ENCODE data around the gene YJEFN3. TPM values are rescaled to one million over a fixed set of nuclear protein-coding genes. Genes with fewer than 3 reads are reported as not detected.

The YJEFN3 gene
- total RNA-seq, 1 experiment from 2014 or later = 25.3 TPM

DNA sequence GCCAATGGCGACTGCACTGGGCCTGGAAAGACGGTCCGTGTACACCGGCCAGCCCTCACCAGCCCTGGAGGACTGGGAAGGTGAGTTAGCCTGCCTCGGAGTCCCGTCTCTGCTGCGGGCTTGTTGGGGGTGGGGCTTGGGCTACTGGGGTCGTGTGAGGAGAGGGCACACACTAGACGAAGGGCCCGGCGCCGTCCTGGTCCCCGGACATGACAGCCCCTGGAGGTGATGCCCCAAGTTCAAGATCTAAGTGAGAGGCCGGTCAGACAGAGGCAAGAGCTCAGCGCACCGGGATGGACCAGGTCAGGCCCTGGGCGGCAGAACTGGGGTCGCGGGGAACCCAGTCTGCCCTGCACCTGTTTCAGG lies 11.0 kb downstream of the YJEFN3 start:
- DNase-seq (ENCODE audit: low read depth, low spot score) (no peak), ATAC-seq (no peak)
- Histone ChIP-seq H3K79me2 (ENCODE audit: insufficient read depth, low read length) (no peaks in the 10 kb centered on the region), H3K27me3 (ENCODE audit: insufficient read depth, low read length) (no peaks in the 10 kb centered on the region), H4K20me1 (ENCODE audit: insufficient read depth) (no peaks in the 10 kb centered on the region), H3K4me3 (replicated peaks in 1 of 2; ENCODE audit: low read depth in 1 of 2, low read length in 2 of 2) (no peak overlapping the region), H3K4me2 (ENCODE audit: low read length) (no peak overlapping the region), H3K9me2 (ENCODE audit: insufficient read depth) (no peaks in the 10 kb centered on the region), H3K4me1 (ENCODE audit: control insufficient read depth in 1 of 2, insufficient read depth in 2 of 2, low read length in 2 of 2) (peaks cover 12 to 34% of the 10 kb centered on the region in 2 experiments), H3K27ac (ENCODE audit: low read depth, low read length) (no peak overlapping the region; the same call in 1 of the 2 replicates), H2AFZ (ENCODE audit: low read depth, low read length, poor library complexity, severe bottlenecking) (no peak overlapping the region), H3K9me3 (ENCODE audit: control insufficient read depth in 1 of 2, insufficient read depth in 1 of 2, low read depth in 1 of 2, low read length in 2 of 2) (no peaks in the 10 kb centered on the region), H3K36me3 (ENCODE audit: control insufficient read depth in 1 of 2, insufficient read depth in 2 of 2, low read length in 2 of 2) (no peaks in the 10 kb centered on the region), H3K9ac (ENCODE audit: low read length) (no peak overlapping the region)
- ChIA-PET POLR2A (no interaction called here), CTCF (interaction anchor here (2.8 kb wide), 1 partner anchor 14 kb away, joined by 52 read pairs; no protein-coding TSS in a partner anchor), RAD21 (ENCODE audit: low non-redundant PET in 1 of 2, low total read pairs in 2 of 2, uncharacterized antibody in 2 of 2, unreplicated experiment in 2 of 2) (no interaction called here)
- intact Hi-C loops (cut with micrococcal nuclease) = loop anchor here (10.0 kb wide), 1 partner anchor 235 kb away; no protein-coding TSS in a partner anchor
- TF ChIP-seq EZH2 (IDR thresholded peaks at IDR 0.05) (no peak), ZNF274 (IDR thresholded peaks at IDR 0.05; ENCODE audit: low read depth, low read length) (no peak), JUND (IDR thresholded peaks at IDR 0.05) (no peak), TCF7L2 (IDR thresholded peaks at IDR 0.05; ENCODE audit: borderline replicate concordance, extremely low read depth, insufficient read depth, insufficient read length) (no peak), SP1 (IDR thresholded peaks at IDR 0.05; ENCODE audit: low read depth) (no peak), EZH2phosphoT487 (IDR thresholded peaks at IDR 0.05; ENCODE audit: borderline replicate concordance) (no peak)
- TF ChIP-seq, protein P1, sequence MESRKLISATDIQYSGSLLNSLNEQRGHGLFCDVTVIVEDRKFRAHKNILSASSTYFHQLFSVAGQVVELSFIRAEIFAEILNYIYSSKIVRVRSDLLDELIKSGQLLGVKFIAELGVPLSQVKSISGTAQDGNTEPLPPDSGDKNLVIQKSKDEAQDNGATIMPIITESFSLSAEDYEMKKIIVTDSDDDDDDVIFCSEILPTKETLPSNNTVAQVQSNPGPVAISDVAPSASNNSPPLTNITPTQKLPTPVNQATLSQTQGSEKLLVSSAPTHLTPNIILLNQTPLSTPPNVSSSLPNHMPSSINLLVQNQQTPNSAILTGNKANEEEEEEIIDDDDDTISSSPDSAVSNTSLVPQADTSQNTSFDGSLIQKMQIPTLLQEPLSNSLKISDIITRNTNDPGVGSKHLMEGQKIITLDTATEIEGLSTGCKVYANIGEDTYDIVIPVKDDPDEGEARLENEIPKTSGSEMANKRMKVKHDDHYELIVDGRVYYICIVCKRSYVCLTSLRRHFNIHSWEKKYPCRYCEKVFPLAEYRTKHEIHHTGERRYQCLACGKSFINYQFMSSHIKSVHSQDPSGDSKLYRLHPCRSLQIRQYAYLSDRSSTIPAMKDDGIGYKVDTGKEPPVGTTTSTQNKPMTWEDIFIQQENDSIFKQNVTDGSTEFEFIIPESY (IDR thresholded peaks at IDR 0.05; ENCODE audit: extremely low read depth, insufficient replicate concordance, low read length) = no peak
- no TSS peak for BruUV-seq (replicated peaks)
